Ishikawa (cell line): ENCODE results near the gene KRTAP10-5.
A peak's percentile ranks its signal among the peaks of the same experiment; 100 is the strongest.

Source experiments
- CEBPB ChIP-seq: IDR thresholded peaks from 2 replicates; pipeline ENCODE4 v1.6.1; 2012
- CREB1 ChIP-seq: IDR thresholded peaks from 2 replicates; pipeline ENCODE4 v1.6.1; 2012; ENCODE audit warnings: low read depth
- EGR1 ChIP-seq: IDR thresholded peaks from 2 replicates; pipeline ENCODE4 v1.6.1; 2012
- EP300 ChIP-seq: IDR thresholded peaks from 2 replicates; pipeline ENCODE4 v1.6.1; 2012; ENCODE audit warnings: borderline replicate concordance
- FOXM1 ChIP-seq: IDR thresholded peaks from 2 replicates; pipeline ENCODE4 v1.6.1; 2012; ENCODE audit warnings: low read depth, borderline replicate concordance
- MAX ChIP-seq: IDR thresholded peaks from 2 replicates; pipeline ENCODE4 v1.6.1; 2012
- NFIC ChIP-seq: IDR thresholded peaks from 2 replicates; pipeline ENCODE4 v1.6.1; 2012
- RAD21 ChIP-seq: IDR thresholded peaks from 2 replicates; pipeline ENCODE4 v1.6.1; 2012; ENCODE audit warnings: low read depth
- REST ChIP-seq: IDR thresholded peaks from 2 replicates; pipeline ENCODE4 v1.6.1; 2012; ENCODE audit warnings: low read depth, mild to moderate bottlenecking
- TAF1 ChIP-seq: IDR thresholded peaks from 2 replicates; pipeline ENCODE4 v1.6.1; 2012; ENCODE audit warnings: low read depth, mild to moderate bottlenecking
- TCF12 ChIP-seq: IDR thresholded peaks from 2 replicates; pipeline ENCODE4 v1.6.1; 2012; ENCODE audit warnings: low read depth
- TEAD4 ChIP-seq: IDR thresholded peaks from 2 replicates; pipeline ENCODE4 v1.6.1; 2012
- USF1 ChIP-seq: IDR thresholded peaks from 2 replicates; pipeline ENCODE4 v1.6.1; 2012
- YY1 ChIP-seq: IDR thresholded peaks from 2 replicates; pipeline ENCODE4 v1.6.1; 2012; ENCODE audit warnings: low read depth
- ZBTB7A ChIP-seq: IDR thresholded peaks from 2 replicates; pipeline ENCODE4 v1.6.1; 2012; ENCODE audit warnings: low read depth

KRTAP10-5 gene

GRCh38 chr21:44564886-44565598, 15.4 kb downstream of the KRTAP10-5 start:
- TF ChIP-seq TEAD4 (no peak), USF1 (no peak), NFIC (no peak), REST (no peak), YY1 (no peak), CREB1 (no peak), EGR1 (no peak), EP300 (no peak), ZBTB7A (no peak), MAX (no peak), FOXM1 (no peak)

GRCh38 chr21:44564099-44564498, 16.3 kb downstream of the KRTAP10-5 start:
- TF ChIP-seq CREB1 (no peak), MAX (no peak), USF1 (no peak), TCF12 (no peak), FOXM1 (no peak), CEBPB (no peak), EP300 (no peak), RAD21 (no peak), TEAD4 (no peak), TAF1 (no peak), EGR1 (no peak)

- no peak for TF ChIP-seq USF1
- TF ChIP-seq TEAD4: no peak
- TF ChIP-seq CREB1: no peak
- no peak for TF ChIP-seq CEBPB
- no peak for TF ChIP-seq EGR1
- no peak for TF ChIP-seq TAF1
- no peak for TF ChIP-seq FOXM1
- TF ChIP-seq RAD21: no peak
Measured at GRCh38 chr21:44558695-44559094, 21.7 kb downstream of the KRTAP10-5 start, which contains the start of gene KRTAP10-3. Gene KRTAP10-3 (minus strand): TSS chr21:44558795. CDS start chr21:44558715, 80 bp downstream.

GRCh38 chr21:44557491-44558328, 22.7 kb downstream of the KRTAP10-5 start:
- TF ChIP-seq TEAD4 (no peak), MAX (peak; percentile 77)

GRCh38 chr21:44556879-44557278, 23.5 kb downstream of the KRTAP10-5 start:
- TF ChIP-seq EGR1 (no peak), EP300 (no peak), TAF1 (no peak), ZBTB7A (no peak), MAX (no peak), TCF12 (no peak), CEBPB (no peak), NFIC (no peak), USF1 (no peak), CREB1 (no peak), TEAD4 (no peak), FOXM1 (no peak), YY1 (no peak), REST (no peak), RAD21 (no peak)
